NOMO-1 treated with dmso at 0.1 percent for 144 hours (cell line): ENCODE measurements around the gene RASGRP3.

Experiments used
- DNase-seq: peaks from one replicate; lab custom pipeline; 2025; ENCODE audit not compliant: unreplicated experiment; lab: John Stamatoyannopoulos, UW

Gene RASGRP3

DNA sequence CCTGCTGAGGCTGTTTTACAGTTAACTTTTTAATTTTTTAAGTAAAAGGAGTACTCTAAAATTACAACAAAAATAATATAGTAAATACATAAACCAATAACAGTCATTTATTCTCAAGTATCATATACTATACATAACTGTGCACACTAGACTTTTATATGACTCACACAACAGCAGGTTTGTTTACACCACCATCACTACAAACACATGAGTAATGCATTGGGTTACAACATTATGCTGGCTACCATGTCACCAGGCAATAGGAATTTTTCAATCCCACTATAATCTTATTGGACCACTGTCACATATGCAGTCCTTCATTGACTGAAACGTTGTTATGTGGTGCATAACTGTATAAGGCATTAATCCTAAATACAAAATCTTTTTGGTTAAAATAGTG lies 42.5 kb downstream of the RASGRP3 start:
- no peak for DNase-seq

DNA sequence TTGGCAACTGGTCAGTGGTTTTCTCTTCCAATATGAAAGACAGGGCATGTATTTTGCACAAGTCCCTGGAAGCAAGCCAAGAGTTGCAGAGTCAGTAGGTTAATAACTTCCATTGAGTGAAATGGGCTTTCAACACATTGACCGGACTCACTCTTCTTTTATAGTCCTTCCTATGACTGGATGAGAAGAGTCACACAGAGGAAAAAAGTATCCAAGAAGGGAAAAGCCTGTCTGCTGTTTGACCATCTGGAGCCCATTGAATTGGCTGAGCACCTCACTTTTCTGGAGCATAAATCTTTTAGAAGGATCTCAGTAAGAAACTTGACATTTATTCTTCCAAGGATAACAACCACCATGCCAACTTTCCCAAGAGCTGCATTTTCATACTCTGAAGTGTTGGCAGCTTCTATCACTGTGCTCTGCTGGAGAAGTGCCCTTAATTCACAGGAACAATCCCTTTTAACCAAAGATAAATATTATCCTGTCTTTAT lies 45.4 kb downstream of the RASGRP3 start:
- DNase-seq, result no peak

DNA sequence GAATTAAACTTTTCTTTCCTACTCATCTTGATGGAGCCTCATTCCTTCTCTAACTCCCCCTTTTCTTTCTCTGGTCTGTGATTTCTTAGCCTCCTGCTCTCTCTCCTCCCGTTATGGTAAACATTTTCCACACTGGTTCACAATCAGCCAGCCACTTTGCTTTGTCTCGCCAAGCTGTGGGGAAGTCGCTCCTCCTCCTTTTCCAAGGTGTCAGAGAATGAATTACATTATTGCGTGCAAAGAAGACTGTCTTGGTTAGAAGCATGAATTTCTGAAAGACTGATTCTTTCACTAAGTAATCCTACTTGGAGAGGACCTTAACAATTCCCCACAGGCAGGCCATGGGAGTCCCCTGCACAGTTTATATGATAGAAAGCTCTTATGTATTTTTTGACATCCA lies 46.1 kb downstream of the RASGRP3 start:
- DNase-seq, result no peak

DNA sequence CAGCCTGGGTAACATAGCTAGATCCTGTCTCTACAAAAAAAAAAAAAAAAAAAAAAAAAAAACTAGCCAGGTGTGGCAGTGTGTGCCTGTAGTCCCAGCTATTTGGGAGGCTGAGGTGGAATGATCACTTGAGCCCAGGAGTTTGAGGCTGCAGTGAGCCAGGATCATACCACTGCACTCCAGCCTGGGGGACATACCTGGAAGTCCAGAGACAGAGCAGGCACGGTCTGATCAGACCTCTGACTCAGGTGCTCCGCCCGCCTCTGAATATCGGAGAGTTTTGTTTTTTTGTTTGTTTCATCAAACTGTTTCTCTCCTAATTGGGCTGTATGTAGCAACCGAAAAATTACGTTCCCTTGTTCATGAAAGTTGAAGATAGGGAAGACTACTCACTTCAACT lies 49.2 kb downstream of the RASGRP3 start:
- no peak for DNase-seq

DNA sequence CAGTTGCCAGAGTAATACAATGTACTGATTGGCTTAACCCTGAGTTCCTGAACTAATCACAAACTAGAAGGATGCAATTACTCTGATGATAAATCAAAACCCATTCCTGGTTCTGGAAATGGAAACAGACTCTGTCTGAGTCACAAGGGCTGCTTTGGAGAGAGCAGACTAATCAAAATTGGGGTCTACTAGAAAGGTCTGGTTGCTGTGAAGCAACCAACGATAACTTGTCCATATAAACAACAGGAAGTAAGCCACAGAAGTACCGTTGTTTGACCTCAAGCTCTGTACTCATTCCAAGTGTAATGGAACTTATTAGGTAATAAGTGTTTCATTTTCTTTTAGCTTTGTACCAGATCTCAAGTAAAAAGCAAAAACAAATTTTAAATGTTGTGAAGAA lies 49.7 kb downstream of the RASGRP3 start:
- peak; percentile 9 for DNase-seq

DNA sequence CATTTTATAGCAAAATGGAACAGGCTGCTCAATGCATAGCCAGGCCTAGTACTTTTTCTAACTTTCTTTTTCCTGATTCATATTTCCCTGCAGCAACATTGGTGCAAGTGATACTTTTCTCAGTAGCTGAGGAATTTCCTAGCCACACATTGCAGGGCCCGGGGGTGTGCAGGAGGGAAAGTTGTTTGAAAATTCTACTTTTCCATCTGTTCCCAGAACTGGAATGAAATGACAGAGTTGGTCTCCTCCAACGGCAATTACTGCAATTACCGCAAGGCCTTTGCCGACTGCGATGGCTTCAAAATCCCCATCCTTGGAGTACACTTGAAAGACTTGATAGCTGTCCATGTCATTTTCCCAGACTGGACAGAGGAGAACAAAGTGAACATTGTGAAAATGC lies 50.5 kb downstream of the RASGRP3 start:
- no peak for DNase-seq

DNA sequence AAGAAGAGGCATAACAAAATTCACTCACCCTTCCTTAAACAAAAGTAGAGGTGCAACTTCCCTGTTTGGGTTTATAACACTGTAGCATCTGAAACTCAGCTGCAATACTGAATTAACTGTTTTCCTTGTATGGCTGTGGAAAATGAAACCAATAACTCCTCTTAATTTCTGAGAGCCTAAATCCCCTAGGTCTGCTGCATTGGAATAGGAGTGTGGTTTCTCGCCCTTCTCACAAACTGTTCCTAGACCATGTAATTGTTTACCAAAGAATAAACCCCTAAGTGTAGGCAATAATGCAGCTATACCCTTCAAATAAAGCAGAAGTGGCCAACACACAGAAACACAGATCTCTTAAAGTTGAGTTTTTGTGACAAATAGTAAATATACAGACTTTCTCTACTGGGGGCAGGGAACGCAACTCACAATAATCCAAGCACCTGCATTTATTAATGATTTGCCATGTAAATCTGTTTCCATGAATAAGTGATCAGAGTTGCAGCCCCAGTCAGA lies 52.0 kb downstream of the RASGRP3 start:
- DNase-seq, result no peak

DNA sequence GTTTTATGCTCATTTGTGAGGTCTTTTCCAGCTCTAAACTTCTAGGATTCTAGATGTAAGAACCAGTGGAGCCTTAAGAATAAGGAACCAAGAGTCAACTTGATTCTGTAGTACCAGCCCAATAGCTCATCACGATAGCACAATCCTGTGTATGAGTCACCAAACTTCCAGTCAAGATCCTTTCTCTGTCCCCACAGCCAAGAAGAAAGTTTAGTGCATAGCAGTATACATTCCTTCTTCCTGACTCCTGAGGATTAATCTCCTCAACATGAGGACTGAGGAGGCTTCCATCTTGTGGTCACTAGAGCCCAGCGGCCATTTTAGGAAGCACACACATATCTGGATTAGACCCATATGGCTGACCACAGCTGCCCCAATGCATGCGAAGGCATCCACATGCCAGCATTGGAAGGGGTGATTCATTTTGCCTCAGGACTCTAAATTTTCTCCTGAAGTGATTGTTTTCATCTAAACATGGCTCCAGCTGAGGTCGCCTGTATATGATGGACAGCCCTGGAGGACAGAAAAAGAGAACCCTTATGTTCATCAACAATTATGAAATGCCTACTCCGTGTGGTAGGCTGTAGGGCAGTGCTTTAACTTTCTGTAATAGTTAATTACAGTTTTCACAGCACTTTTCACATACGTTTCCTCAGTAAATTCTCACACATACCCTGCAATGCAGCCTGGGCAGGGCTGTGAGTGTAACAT lies 53.5 kb downstream of the RASGRP3 start:
- DNase-seq, result no peak

DNA sequence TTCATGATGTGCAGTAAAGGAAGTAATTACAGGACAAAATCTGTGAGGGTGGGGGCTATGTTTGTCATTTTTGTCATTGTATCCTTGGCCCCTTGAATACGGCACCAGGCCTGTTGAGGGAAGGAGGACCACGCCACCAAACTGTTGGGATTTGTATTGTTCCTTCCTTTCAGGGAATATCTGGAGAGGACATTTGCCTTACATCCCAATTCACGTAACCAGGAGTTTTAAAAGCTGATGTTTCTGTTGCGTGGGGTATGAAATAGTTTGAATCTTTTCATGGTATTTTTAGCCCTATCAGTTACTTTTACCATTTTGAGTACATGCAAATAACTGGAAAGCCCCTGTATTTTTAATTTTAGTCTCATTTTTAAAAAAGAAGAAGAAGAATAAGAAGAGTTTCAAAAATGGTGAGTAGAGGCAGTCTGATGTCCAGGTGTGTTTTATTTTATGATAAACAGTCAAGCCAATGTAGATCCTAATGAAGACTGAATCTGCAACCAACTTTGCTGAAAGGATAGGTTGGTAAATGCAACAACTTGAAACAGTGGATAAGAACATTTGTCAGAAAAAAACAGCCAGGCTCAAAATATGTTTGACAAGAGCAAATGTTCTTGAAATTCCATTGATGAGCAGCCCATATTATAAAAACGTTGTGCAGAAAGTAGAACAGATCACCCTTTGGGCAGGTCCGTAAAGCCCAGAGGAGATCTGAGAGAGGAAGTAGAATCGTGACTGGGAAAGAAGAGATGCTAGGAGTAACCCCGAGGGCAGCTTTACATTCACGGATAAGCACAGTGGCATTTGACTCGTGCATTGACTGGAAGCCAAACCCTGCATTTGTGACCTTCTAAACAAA lies 54.5 kb downstream of the RASGRP3 start:
- DNase-seq, result no peak

DNA sequence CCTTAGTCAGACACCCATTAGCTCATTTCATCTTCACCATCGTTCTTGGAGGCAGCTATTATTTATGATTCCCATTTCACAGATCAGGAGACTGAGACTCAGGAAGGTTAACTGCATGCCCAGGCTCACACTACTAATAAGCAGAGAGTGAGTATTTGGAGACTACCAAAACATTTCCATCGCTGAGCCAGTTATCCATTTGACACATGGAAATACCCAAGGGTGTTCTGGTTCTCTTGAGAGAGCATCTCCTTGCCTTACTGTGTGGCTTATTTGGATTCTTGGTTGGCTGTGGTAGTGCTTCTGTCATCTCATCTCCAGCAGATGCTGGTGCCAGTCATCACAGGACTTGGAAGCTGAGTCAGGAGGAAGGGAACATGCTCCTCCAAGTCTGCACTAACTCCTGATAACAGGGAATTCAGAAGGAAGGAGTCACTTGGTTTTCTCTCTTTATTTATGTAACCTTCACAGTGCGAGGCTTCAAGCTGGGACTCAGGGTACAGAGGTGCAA lies 55.2 kb downstream of the RASGRP3 start:
- DNase-seq, result no peak

DNA sequence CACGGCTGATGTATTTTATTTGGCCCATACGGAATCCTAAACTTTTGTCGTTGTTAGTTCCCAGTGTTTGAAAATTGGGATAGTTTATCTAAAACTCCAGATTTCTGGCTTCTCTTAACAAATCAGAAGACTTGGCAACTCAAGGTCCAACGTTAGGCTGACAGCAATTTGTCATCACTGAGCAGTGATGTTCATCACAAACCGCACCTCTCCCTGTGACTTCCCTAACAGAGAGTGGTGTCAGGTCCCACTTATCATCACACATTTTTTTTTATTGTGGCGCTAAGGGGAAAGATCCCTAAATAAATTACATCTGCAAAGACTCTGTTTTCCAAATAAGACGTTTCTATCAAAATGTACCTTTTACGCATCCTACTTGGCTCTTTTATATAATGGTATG lies 55.7 kb downstream of the RASGRP3 start:
- no peak for DNase-seq

DNA sequence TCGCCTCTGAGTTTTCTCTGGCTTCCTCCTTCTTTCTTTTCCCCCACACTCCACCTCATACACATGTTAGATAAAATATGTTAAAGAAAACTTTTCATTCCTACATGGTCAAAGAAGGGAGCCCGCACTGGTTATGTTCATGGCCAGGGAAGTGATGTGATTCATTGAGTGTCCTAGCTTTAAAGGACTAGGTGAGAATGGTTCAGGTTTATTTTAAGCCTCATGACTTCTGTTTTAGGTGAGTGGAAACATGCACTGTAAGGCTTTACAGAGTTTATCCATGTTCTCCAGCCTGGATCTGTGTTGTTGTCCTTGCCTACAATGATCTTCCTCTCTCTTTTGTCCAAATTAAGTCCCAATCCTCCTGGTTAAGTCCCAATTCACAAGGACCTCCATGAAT lies 56.5 kb downstream of the RASGRP3 start:
- no peak for DNase-seq

DNA sequence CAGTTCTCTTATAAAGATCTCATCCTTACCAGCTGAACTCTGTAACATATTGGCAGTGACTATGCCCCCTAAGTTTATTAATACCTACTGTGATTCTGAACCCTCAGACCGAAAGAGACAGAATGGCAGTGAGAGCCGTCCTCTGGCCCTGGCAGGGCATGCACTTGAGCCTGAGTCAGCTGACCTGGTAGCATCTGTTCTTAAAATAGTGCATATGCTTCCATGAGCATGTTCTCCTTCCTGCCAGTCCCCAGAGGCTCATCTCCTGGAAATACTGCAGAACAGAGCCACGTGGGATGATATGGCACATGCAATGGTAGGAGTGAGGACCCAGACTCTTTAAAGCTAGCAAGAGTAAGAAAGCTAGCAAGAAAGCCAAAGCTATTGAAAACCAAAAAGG lies 59.0 kb downstream of the RASGRP3 start:
- no peak for DNase-seq

DNA sequence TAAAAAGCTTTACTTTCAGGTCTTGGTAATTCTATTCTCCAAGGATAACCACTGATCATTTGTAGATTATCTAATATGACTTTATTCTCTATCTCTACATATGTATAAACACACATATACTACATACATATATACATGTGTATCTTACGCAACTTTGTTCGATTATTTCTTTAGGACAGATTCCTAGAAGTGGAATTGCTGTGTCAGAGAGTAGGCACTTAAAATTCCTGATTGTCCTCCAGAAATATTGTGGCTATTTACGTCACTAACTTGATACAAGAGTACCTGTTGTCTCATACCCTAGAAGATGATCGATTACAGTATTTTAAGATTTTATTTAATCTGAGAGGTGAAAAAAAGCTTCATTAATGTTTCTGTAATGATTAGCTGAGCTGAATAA lies 64.8 kb downstream of the RASGRP3 start:
- no peak for DNase-seq

DNA sequence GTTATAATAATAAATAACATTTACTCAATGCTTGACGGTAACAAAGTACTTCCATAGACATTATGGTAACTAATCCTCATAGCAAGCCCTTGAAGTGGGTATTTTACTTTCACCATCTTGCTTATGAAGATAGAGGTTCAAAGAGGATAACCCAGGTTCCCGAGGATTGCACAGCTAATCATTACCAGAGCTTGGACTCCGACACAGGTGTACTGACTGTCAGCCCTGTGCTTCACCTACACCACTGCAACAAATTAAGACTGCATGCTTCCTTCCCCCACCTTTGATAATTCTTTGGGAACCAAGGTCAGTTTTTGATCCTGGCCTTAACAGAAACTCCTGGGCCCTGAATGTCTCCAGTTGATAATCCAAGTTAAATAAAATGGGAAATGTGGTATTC lies 73.8 kb downstream of the RASGRP3 start:
- DNase-seq, result no peak

DNA sequence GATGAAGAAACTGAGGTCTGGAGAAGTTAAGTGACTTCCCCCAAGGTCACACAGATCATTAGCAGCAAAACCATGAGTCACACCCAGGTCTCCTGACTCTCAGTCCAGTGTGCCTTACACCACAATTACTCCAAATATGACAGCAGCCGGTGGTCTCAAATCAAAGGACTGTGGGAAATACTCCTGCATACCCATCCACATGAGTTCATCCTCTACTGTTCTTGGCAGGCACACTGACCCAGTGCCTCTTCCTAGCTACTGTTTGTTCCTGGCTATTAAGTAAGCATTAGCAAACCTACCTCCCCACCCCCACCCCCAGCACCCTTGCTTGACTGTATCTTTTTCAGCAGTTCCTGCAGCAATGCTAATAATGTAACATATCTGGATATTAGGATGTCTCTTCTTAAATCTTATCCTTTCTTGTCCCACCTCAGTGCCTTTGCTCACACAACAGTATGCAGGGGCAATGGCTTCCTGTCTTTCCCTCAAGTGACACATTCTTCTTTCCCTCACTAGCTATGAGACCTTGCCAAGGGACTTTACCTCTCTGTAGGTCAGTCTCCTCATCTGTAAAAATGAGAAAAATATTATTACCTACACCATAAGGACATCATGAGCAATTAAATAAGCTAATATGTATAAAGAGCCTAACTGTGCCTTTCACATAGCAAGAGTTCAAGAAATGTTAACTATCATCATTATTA lies 76.5 kb downstream of the RASGRP3 start:
- no peak for DNase-seq

DNA sequence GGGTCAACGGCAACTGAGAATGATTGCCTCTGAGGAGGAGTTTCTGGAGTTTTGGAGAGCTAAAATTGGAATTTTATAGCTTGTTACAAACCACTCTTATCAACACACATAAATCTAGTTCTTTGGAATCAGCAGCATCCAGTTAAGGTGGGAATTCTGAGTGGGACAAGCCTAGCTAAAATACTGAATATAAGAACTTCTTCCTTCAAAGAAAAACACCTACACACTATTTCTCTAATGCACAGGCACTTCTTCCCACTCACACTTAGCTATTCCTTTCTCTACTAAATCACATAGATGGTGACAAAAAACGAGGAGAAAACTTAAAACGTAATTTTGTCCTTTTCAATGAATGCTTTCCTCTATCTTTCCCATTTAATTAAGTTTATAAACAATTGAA lies 79.2 kb downstream of the RASGRP3 start:
- no peak for DNase-seq

DNA sequence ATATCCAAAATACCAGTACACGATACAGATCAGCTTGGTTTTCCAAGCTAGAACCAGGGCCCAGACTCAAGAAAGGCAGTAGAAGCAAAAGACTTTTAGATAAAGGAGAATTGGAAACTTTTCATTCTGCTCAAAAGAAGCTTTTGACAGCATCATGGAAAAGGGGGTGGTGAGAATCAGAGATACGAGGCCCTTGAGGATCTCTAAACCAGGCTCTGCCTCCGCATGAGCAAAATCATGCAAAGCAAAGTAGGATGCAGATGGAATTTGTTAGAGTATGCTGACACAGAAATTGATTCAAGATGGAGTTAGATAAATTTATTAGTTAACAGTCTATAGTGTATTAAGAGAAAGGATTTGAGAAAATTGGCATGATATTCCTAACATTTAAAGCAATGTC lies 82.9 kb downstream of the RASGRP3 start:
- DNase-seq, result no peak

DNA sequence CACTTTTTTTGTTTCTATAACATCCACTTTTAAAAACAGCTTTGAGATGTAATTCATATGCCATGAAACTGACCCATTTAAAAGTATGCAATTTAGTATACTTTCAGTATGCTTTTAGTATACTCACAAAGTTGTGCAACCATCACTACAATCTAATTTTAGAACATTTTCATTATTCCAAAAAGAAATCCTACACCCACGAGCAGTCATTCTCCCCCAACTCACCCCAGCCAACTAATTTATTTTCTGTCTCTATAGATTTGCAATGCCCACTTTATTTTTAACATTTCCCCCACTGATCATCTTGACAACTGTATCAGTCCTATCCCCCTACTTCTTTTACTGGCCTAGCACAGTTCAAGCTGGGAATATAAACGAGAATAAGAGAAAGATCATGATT lies 83.6 kb downstream of the RASGRP3 start:
- DNase-seq, result no peak

DNA sequence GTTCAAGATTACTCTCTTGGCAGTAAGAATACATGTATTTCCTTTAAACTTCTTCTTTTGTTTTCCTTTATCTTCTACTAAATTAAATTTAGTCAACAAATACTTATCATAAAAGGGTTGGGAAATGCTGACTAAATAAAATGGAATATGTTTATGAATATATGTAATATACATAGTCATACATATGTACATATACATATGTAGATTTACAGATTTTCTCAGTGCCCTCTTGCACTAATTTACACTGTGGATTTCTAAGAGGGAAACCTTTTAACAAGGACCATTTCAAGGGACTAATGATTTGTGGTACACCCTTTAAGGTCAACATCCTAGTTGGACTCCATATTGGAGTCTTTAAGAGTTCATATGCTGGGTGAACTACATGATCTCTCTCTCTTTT lies 85.4 kb downstream of the RASGRP3 start:
- no peak for DNase-seq

DNA sequence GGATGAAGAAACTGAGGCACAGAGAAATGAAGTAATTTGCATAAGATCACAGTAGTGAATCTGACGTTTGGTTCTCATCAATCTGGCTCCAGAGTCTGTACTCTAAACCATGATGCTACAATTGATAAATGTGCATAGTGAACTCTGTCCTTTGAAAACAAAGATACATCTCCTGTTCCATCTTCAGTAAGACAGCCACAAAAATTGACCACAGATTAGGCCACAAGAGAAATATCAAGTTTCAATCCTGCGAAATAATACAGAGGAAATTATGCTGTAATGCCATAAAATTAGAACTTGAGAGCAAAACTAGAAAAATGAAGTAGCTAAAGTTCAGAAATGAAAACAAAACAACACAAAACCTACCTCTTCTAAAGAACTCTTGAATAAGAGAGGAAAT lies 94.2 kb downstream of the RASGRP3 start:
- DNase-seq, result no peak
